GM19395 (cell line): ENCODE results near the gene ALDOC.

Experiments
- ATAC-seq: cut with Tn5 transposase; IDR thresholded peaks from one replicate; pipeline ENCODE4 v1.9.1; 2021; ENCODE audit warnings: mild to moderate bottlenecking, moderate library complexity; ENCODE audit not compliant: unreplicated experiment

Gene ALDOC

GRCh38 chr17:28533091-28533807, 43.4 kb downstream of the ALDOC start:
- no peak for ATAC-seq

- no peak for ATAC-seq
These were observed 44.4 kb downstream of the ALDOC start for GRCh38 chr17:28532050-28532960.

GRCh38 chr17:28530926-28531325, 45.8 kb downstream of the ALDOC start:
- ATAC-seq: no peak

- ATAC-seq: no peak
These were observed 46.4 kb downstream of the ALDOC start for GRCh38 chr17:28530250-28530649.

GRCh38 chr17:28529013-28529400, 47.7 kb downstream of the ALDOC start:
- no peak for ATAC-seq

GRCh38 chr17:28528327-28529012, 48.2 kb downstream of the ALDOC start:
- ATAC-seq: no peak

- ATAC-seq: no peak
These were observed 48.8 kb downstream of the ALDOC start for GRCh38 chr17:28527859-28528258.

GRCh38 chr17:28527181-28527681, 49.5 kb downstream of the ALDOC start:
- no peak for ATAC-seq

GRCh38 chr17:28526381-28526780, 50.3 kb downstream of the ALDOC start:
- no peak for ATAC-seq

GRCh38 chr17:28524476-28525424, 51.9 kb downstream of the ALDOC start:
- ATAC-seq: no peak

- no peak for ATAC-seq
These were observed 52.8 kb downstream of the ALDOC start for GRCh38 chr17:28523876-28524275.

GRCh38 chr17:28523186-28523585, 53.5 kb downstream of the ALDOC start:
- no peak for ATAC-seq
